ENCODE data around the gene MLKL. TPM values are rescaled to one million over a fixed set of nuclear protein-coding genes. Genes with fewer than 3 reads are reported as not detected.
"Not testable (repeated sequence)": the region's sequence is repeated elsewhere in the genome, so short reads cannot be mapped to it uniquely, and the experiment has no call there.

The MLKL gene
- total and polyA plus RNA-seq, 2 donors from 2014 or later: 7.3 to 19.4 TPM

- no peak for DNase-seq
- peaks cover 5 to 19% (median 11%) of the 10 kb centered on the region in 3 donors for H3K36me3 ChIP-seq (ENCODE audit: control insufficient read depth in 2 of 3, insufficient read depth in 3 of 3, low read length in 3 of 3)
- H3K4me3 ChIP-seq (ENCODE audit: low read length in 3 of 3): no peak overlapping the region
- no peaks in the 10 kb centered on the region for H3K9me3 ChIP-seq (ENCODE audit: control insufficient read depth in 2 of 3, insufficient read depth in 1 of 3, low read length in 3 of 3)
- no peak for TF ChIP-seq CTCF (IDR thresholded peaks at IDR 0.05; ENCODE audit: borderline replicate concordance, extremely low read depth, insufficient read depth)
- no peaks in the 10 kb centered on the region for H3K27me3 ChIP-seq (ENCODE audit: control insufficient read depth, insufficient read depth, low read length)
- H3K9ac ChIP-seq (ENCODE audit: low read length in 3 of 3): no peak overlapping the region
- H3K4me1 ChIP-seq (ENCODE audit: control insufficient read depth in 2 of 3, insufficient read depth in 2 of 3, low read depth in 1 of 3, low read length in 3 of 3): no peaks in the 10 kb centered on the region
- no peak overlapping the region for H3K27ac ChIP-seq (ENCODE audit: low read depth in 2 of 2, low read length in 2 of 2)
- intact Hi-C loops (cut with DNase I): no loop called here
- FAIRE-seq: no peak
Observed at GRCh38 chr16:74657870-74658642, 42.6 kb downstream of the MLKL start.

- no peak for FAIRE-seq
Observed at GRCh38 chr16:74654536-74655050, 46.1 kb downstream of the MLKL start.

GRCh38 chr16:74652883-74653282 lies 47.8 kb downstream of the MLKL start:
- H3K27ac ChIP-seq (ENCODE audit: low read depth in 2 of 2, low read length in 2 of 2); H3K27me3 ChIP-seq (ENCODE audit: control insufficient read depth, insufficient read depth, low read length); H3K4me1 ChIP-seq (ENCODE audit: control insufficient read depth in 2 of 3, insufficient read depth in 2 of 3, low read depth in 1 of 3, low read length in 3 of 3); H3K9ac ChIP-seq (ENCODE audit: low read length in 3 of 3); H3K4me3 ChIP-seq (ENCODE audit: low read length in 3 of 3); H3K9me3 ChIP-seq (ENCODE audit: control insufficient read depth in 2 of 3, insufficient read depth in 1 of 3, low read length in 3 of 3); FAIRE-seq; DNase-seq; intact Hi-C loops (cut with DNase I): not testable (repeated sequence)
- peaks cover 2 to 20% (median 4%) of the 10 kb centered on the region in 3 donors for H3K36me3 ChIP-seq (ENCODE audit: control insufficient read depth in 2 of 3, insufficient read depth in 3 of 3, low read length in 3 of 3)

More at GRCh38 chr16:74654536-74655050, 46.1 kb downstream of the MLKL start:
- no peak overlapping the region for H3K27ac ChIP-seq (ENCODE audit: low read depth in 2 of 2, low read length in 2 of 2)
- H3K4me3 ChIP-seq (ENCODE audit: low read length in 3 of 3): no peak overlapping the region
- H3K4me1 ChIP-seq (ENCODE audit: control insufficient read depth in 2 of 3, insufficient read depth in 2 of 3, low read depth in 1 of 3, low read length in 3 of 3): no peaks in the 10 kb centered on the region
- H3K9ac ChIP-seq (ENCODE audit: low read length in 3 of 3): no peak overlapping the region
- H3K27me3 ChIP-seq (ENCODE audit: control insufficient read depth, insufficient read depth, low read length): no peaks in the 10 kb centered on the region
- TF ChIP-seq CTCF (IDR thresholded peaks at IDR 0.05; ENCODE audit: borderline replicate concordance, extremely low read depth, insufficient read depth): no peak
- no peaks in the 10 kb centered on the region for H3K9me3 ChIP-seq (ENCODE audit: control insufficient read depth in 2 of 3, insufficient read depth in 1 of 3, low read length in 3 of 3)
- H3K36me3 ChIP-seq (ENCODE audit: control insufficient read depth in 2 of 3, insufficient read depth in 3 of 3, low read length in 3 of 3): peaks cover 3 to 14% (median 4%) of the 10 kb centered on the region in 3 donors
- DNase-seq: no peak
- intact Hi-C loops (cut with DNase I): no loop called here

- H3K27me3 ChIP-seq (ENCODE audit: control insufficient read depth, insufficient read depth, low read length): no peaks in the 10 kb centered on the region
- peaks cover 2 to 22% (median 4%) of the 10 kb centered on the region in 3 donors for H3K36me3 ChIP-seq (ENCODE audit: control insufficient read depth in 2 of 3, insufficient read depth in 3 of 3, low read length in 3 of 3)
- H3K9me3 ChIP-seq (ENCODE audit: control insufficient read depth in 2 of 3, insufficient read depth in 1 of 3, low read length in 3 of 3): no peaks in the 10 kb centered on the region
- no peak for TF ChIP-seq CTCF (IDR thresholded peaks at IDR 0.05; ENCODE audit: borderline replicate concordance, extremely low read depth, insufficient read depth)
- no peak overlapping the region for H3K9ac ChIP-seq (ENCODE audit: low read length in 3 of 3)
- no peak overlapping the region for H3K27ac ChIP-seq (ENCODE audit: low read depth in 2 of 2, low read length in 2 of 2)
- H3K4me1 ChIP-seq (ENCODE audit: control insufficient read depth in 2 of 3, insufficient read depth in 2 of 3, low read depth in 1 of 3, low read length in 3 of 3): no peaks in the 10 kb centered on the region
- FAIRE-seq (no peak), DNase-seq (no peak)
- intact Hi-C loops (cut with DNase I): no loop called here
- H3K4me3 ChIP-seq (ENCODE audit: low read length in 3 of 3): no peak overlapping the region
Observed at GRCh38 chr16:74652249-74652648, 48.4 kb downstream of the MLKL start.
